Esophagus muscularis mucosa (tissue), 4 donors: ENCODE data around the gene LDLRAD2.

Experiments used
- CTCF ChIP-seq, 3 experiments: fragments of 200-600 bp in 2 of 3; fragments of 450-650 bp in 1 of 3; sonication (generic) in 2 of 3; IDR thresholded peaks; one replicate each; pipeline ENCODE4 v1.5.1; 2017 to 2019; ENCODE audit warnings: antibody characterized with exemption in 3 of 3, mild to moderate bottlenecking in 2 of 3, moderate library complexity in 1 of 3
- EP300 ChIP-seq: sonication (generic); formaldehyde crosslinking; IDR thresholded peaks from one replicate; pipeline ENCODE4 v1.6.1; 2017; ENCODE audit warnings: antibody characterized with exemption
- POLR2A ChIP-seq: fragments of 450-650 bp; IDR thresholded peaks from one replicate; pipeline ENCODE4 v1.6.1; 2017; ENCODE audit warnings: antibody characterized with exemption, moderate library complexity, mild to moderate bottlenecking, low read depth
- POLR2AphosphoS5 ChIP-seq, 2 donors: sonication (generic); formaldehyde crosslinking; IDR thresholded peaks; one replicate each; pipeline ENCODE4 v1.6.1; 2017; ENCODE audit warnings: antibody characterized with exemption in 2 of 2

GRCh38 chr1:21822349-21822748 is 10.3 kb downstream of the LDLRAD2 start:
- TF ChIP-seq EP300 = no peak
- TF ChIP-seq POLR2AphosphoS5 (IDR thresholded peaks at IDR 0.05) = no peak
- no peak for TF ChIP-seq POLR2A
- no peak for TF ChIP-seq CTCF (IDR thresholded peaks at IDR 0.05)
